Thyroid gland (tissue), 4 donors: ENCODE measurements around the gene ANO2.

ENCODE experiments used
- CTCF ChIP-seq, 6 experiments: fragments of 200-600 bp in 3 of 6; fragments of 450-650 bp in 3 of 6; sonication (generic) in 3 of 6; IDR thresholded peaks; one replicate each; pipeline ENCODE4 v1.5.1; 2016 to 2019; ENCODE audit warnings: antibody characterized with exemption in 6 of 6, mild to moderate bottlenecking in 2 of 6, inconsistent platforms in 1 of 6, moderate library complexity in 1 of 6
- POLR2A ChIP-seq, 2 donors: fragments of 450-650 bp; IDR thresholded peaks; one replicate each; pipeline ENCODE4 v1.6.1; 2017; ENCODE audit warnings: antibody characterized with exemption in 2 of 2, mild to moderate bottlenecking in 2 of 2, moderate library complexity in 1 of 2

DNA sequence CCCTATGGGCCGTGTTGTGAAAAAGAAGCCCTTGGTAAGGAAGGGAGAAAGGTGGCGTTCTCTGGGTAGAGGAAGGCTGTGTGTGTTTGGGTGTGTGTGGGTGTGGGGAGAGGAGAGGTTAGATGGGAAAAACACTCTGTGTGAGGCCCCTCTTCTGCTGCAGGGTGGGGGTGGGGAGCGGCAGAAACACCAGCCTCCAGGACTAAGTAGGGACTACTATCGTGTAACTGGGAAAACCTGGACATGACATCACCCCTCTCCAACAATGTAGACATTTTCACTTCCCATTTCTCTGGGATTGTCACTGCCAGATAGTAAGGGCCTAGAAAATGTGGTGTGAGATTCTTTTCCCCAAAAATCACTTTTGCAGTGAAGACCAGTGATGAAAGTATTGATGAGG, 308.2 kb downstream of the ANO2 start:
- no peak for TF ChIP-seq CTCF (IDR thresholded peaks at IDR 0.05)
- TF ChIP-seq POLR2A (IDR thresholded peaks at IDR 0.05) = no peak
